C4-2B (cell line): ENCODE results near the gene RPTOR.

Experiments used
- CTCF ChIP-seq: fragments of 450-650 bp; conservative IDR thresholded peaks from 2 replicates; pipeline ENCODE4 v1.5.1; 2017; ENCODE audit warnings: mild to moderate bottlenecking
- ZFX ChIP-seq: fragments of 450-650 bp; IDR thresholded peaks from 2 replicates; pipeline ENCODE4 v1.6.1; 2017

GRCh38 chr17:80510132-80510531 lies 34.5 kb upstream of the RPTOR start:
- no peak for TF ChIP-seq ZFX
- TF ChIP-seq CTCF = no peak
